GM12878 (cell line): ENCODE data around the gene KCNMB2. TPM values are rescaled to one million over a fixed set of nuclear protein-coding genes. Genes with fewer than 3 reads are reported as not detected.
A peak's percentile ranks its signal among the peaks of the same experiment; 100 is the strongest.

ENCODE experiments used
- ATAC-seq: fragments of 200-7000 bp; cut with Tn5 transposase; 3 replicates; pipeline ENCODE4 v1.9.1; 2020; ENCODE audit warnings: mild to moderate bottlenecking, moderate library complexity
- BruUV-seq: library from RNA; stranded (reverse); fragments of 400-500 nt; replicated peaks from 2 replicates; lab custom pipeline; 2021; lab: Mats Ljungman, UMichigan
- CTCF ChIA-PET: fragments of 300-600 bp; sonication (Branson Sonifier 250); formaldehyde crosslinking; extraction: SDS; loops from one replicate; lab custom pipeline; 2021; ENCODE audit warnings: inconsistent platforms; lab: Yijun Ruan, JAX
- POLR2A ChIA-PET: fragments of 350-600 bp; formaldehyde crosslinking; extraction: SDS; loops from one replicate; lab custom pipeline; 2021; ENCODE audit warnings: inconsistent platforms; lab: Charles Lee
- RAD21 ChIA-PET: fragments of 300-600 bp; sonication (Branson Sonifier 250); formaldehyde crosslinking; loops from one replicate; lab custom pipeline; 2023; ENCODE audit warnings: antibody characterized with exemption; ENCODE audit not compliant: unreplicated experiment; lab: Charles Lee
- SMC1A ChIA-PET: fragments of 300-600 bp; sonication (Branson Sonifier 250); formaldehyde crosslinking; loops from one replicate; lab custom pipeline; 2023; ENCODE audit not compliant: unreplicated experiment, uncharacterized antibody; lab: Charles Lee
- DNase-seq: peaks from one replicate; pipeline ENCODE4 v3.0.0-alpha.2; 2011; ENCODE audit warnings: low read depth, low spot score
- FAIRE-seq: peaks from 3 replicates; lab custom pipeline; 2011; peaks lifted over from hg19 to GRCh38; lab: Jason Lieb, UNC
- H2AFZ ChIP-seq: 2 replicates; pipeline ENCODE4 v1.6.0; 2011; ENCODE audit warnings: low read depth, low read length, control low read depth; ENCODE audit not compliant: control insufficient read depth
- H3K27ac ChIP-seq: 2 replicates; pipeline ENCODE4 v1.5.1; 2011; ENCODE audit warnings: control low read depth; ENCODE audit not compliant: control insufficient read depth, insufficient read depth
- H3K27me3 ChIP-seq, 2 experiments: replicated peaks in 1 of 2; 2 replicates each; pipeline versions ENCODE4 v1.6.0 to v1.6.1; 2011; ENCODE audit warnings: low read length in 1 of 2; ENCODE audit not compliant: control insufficient read depth in 2 of 2, insufficient read depth in 2 of 2
- H3K36me3 ChIP-seq, 2 experiments: 2 replicates each; pipeline ENCODE4 v1.5.1; 2011; ENCODE audit warnings: low read length in 1 of 2; ENCODE audit not compliant: control insufficient read depth in 2 of 2, insufficient read depth in 2 of 2
- H3K4me1 ChIP-seq: 2 replicates; pipeline ENCODE4 v1.6.1; 2011; ENCODE audit warnings: mild to moderate bottlenecking, low read length, moderate library complexity, mixed read lengths; ENCODE audit not compliant: control insufficient read depth, insufficient read depth
- H3K4me2 ChIP-seq: 2 replicates; pipeline ENCODE4 v1.6.0; 2011; ENCODE audit warnings: control low read depth; ENCODE audit not compliant: control insufficient read depth, insufficient read depth
- H3K4me3 ChIP-seq: fragments of 200-600 bp; sonication (generic); 2 replicates; pipeline ENCODE4 v1.5.1; 2016
- H3K79me2 ChIP-seq: 2 replicates; pipeline ENCODE4 v1.6.0; 2011; ENCODE audit warnings: low read length; ENCODE audit not compliant: control insufficient read depth, insufficient read depth
- H3K9ac ChIP-seq: 2 replicates; pipeline ENCODE4 v1.8.0; 2011; ENCODE audit warnings: low read length, control low read depth, mixed read lengths; ENCODE audit not compliant: control insufficient read depth, insufficient read depth
- H3K9me3 ChIP-seq: replicated peaks from 3 replicates; pipeline ENCODE4 v1.5.1; 2011; ENCODE audit warnings: mild to moderate bottlenecking, low read length; ENCODE audit not compliant: control insufficient read depth, insufficient read depth
- H4K20me1 ChIP-seq: 2 replicates; pipeline ENCODE4 v1.6.0; 2011; ENCODE audit not compliant: control insufficient read depth, insufficient read depth
- CEBPB ChIP-seq, 2 experiments: fragments of 150-350 bp in 1 of 2; IDR thresholded peaks; 2 replicates each; pipeline ENCODE4 v1.6.1; 2012 to 2014; ENCODE audit warnings: low read depth in 2 of 2, low read length in 2 of 2, borderline replicate concordance in 1 of 2, inconsistent platforms in 1 of 2
- GATAD2B ChIP-seq: fragments of 450-650 bp; conservative IDR thresholded peaks from 2 replicates; pipeline ENCODE4 v1.6.1; 2017; ENCODE audit warnings: low read depth, mild to moderate bottlenecking, moderate library complexity
- IRF3 ChIP-seq: fragments of 450-650 bp; IDR thresholded peaks from 2 replicates; pipeline ENCODE4 v1.6.1; 2014; ENCODE audit warnings: mild to moderate bottlenecking
- NFYB ChIP-seq: IDR thresholded peaks from 2 replicates; pipeline ENCODE4 v1.6.1; 2011; ENCODE audit warnings: low read depth, mild to moderate bottlenecking, low read length, improper control_type of control experiment, moderate library complexity; ENCODE audit not compliant: insufficient read depth
- POLR2A ChIP-seq: IDR thresholded peaks from 2 replicates; pipeline ENCODE4 v1.6.1; 2011; ENCODE audit warnings: low read depth, mild to moderate bottlenecking, low read length
- RELB ChIP-seq: fragments of 450-650 bp; IDR thresholded peaks from 2 replicates; pipeline ENCODE4 v1.6.1; 2017; ENCODE audit warnings: low read depth, mild to moderate bottlenecking, moderate library complexity
- RUNX3 ChIP-seq: IDR thresholded peaks from 2 replicates; pipeline ENCODE4 v1.6.1; 2012; ENCODE audit warnings: low read length, inconsistent platforms
- SIN3A ChIP-seq: IDR thresholded peaks from 2 replicates; pipeline ENCODE4 v1.6.1; 2012; ENCODE audit warnings: low read depth, low read length, improper control_type of control experiment
- STAT3 ChIP-seq: IDR thresholded peaks from 2 replicates; pipeline ENCODE4 v1.6.1; 2011; ENCODE audit warnings: low read depth, low read length, improper control_type of control experiment
- TBL1XR1 ChIP-seq: IDR thresholded peaks from 2 replicates; pipeline ENCODE4 v1.6.1; 2012; ENCODE audit warnings: low read depth, low read length, improper control_type of control experiment
- TCF12 ChIP-seq: IDR thresholded peaks from 2 replicates; pipeline ENCODE4 v1.6.1; 2011; ENCODE audit warnings: low read depth, mild to moderate bottlenecking, low read length
- ZNF592 ChIP-seq: fragments of 450-650 bp; IDR thresholded peaks from 2 replicates; pipeline ENCODE4 v1.6.1; 2017; ENCODE audit warnings: mild to moderate bottlenecking, moderate library complexity
- WGBS: methylation state at CpG from one replicate; pipeline ENCODE4 v1.1.6; 2016; ENCODE audit warnings: low lambda C conversion rate; ENCODE audit not compliant: insufficient replicate concordance, insufficient coverage; ENCODE audit errors: missing lambda C conversion rate; 5-methylcytosine and 5-hydroxymethylcytosine counted together
- in situ Hi-C: fragments of 300-500 bp; cut with MboI; formaldehyde crosslinking; loops from 9 replicates; pipeline ENCODE4 v1.14.3; 2018; ENCODE audit warnings: mixed read lengths
- intact Hi-C: fragments of 100-400 bp; cut with micrococcal nuclease; formaldehyde crosslinking; loops from one replicate; pipeline ENCODE4 v1.14.2; 2022; ENCODE audit not compliant: unreplicated experiment
- polyA plus RNA-seq, 11 experiments: library from polyadenylated mRNA; depleted of rRNA in 4 of 11; unstranded in 6 of 11; stranded (reverse) in 5 of 11; fragments of >200 nt; fragmentation: Nextera tagmentation in 4 of 11; fragmentation: Illumina TruSeq in 1 of 11; extraction: Ambion mirVana in 4 of 11; extraction: Trizol in 1 of 11; gene quantifications; 1 replicate in 1 of 11; 2 replicates in 10 of 11; pipeline versions ENCODE4 v1.2.1 to v1.2.3, GENCODE V29; 2011 to 2016; ENCODE audit warnings: inconsistent platforms in 2 of 11, missing spikeins in 2 of 11, low read depth in 1 of 11
- total RNA-seq, 4 experiments: library from RNA; depleted of rRNA in 3 of 4; stranded (reverse); fragments of >200 nt in 3 of 4; fragmentation: Illumina TruSeq in 1 of 4; extraction: Trizol in 1 of 4; gene quantifications; 2 replicates each; pipeline versions ENCODE4 v1.2.1 to v1.2.3, GENCODE V29; 2013 to 2021

Gene KCNMB2
- total and polyA plus RNA-seq, 10 of the 15 experiments (the other 5 are each of a cell fraction or from before 2014, with no cell fraction given) = 0.22 to 18.8 (median 11.0) TPM

GRCh38 chr3:178748874-178749273, 212.6 kb downstream of the KCNMB2 start:
- RAD21 ChIA-PET = no interaction called here
- Histone ChIP-seq H3K4me3 (no peak overlapping the region), H4K20me1 (no peaks in the 10 kb centered on the region), H3K27ac (no peak overlapping the region), H3K9me3 (no peaks in the 10 kb centered on the region; the same call in 1 of the 3 replicates), H3K4me2 (no peak overlapping the region), H2AFZ (no peak overlapping the region), H3K79me2 (no peaks in the 10 kb centered on the region), H3K9ac (no peak overlapping the region), H3K36me3 (no peaks in the 10 kb centered on the region), H3K27me3 (no peaks in the 10 kb centered on the region), H3K4me1 (no peaks in the 10 kb centered on the region)
- FAIRE-seq (no peak), DNase-seq (no peak), ATAC-seq (no peak)
- POLR2A ChIA-PET = no interaction called here
- SMC1A ChIA-PET = interaction anchor here (1.4 kb wide), 1 partner anchor 267 kb away, joined by 4 read pairs; no protein-coding TSS in a partner anchor
- no TSS peak for BruUV-seq
- TF ChIP-seq RUNX3 (peak; percentile 68), TCF12 (no peak)
- CTCF ChIA-PET = no interaction called here
- intact Hi-C loops (no loop called here), in situ Hi-C loops (no loop called here)
- 2% methylated on average over 3 of the region's 3 CpGs for WGBS

GRCh38 chr3:178749471-178749870, 213.2 kb downstream of the KCNMB2 start:
- in situ Hi-C loops = no loop called here
- BruUV-seq = no TSS peak
- Histone ChIP-seq H3K4me2 (no peak overlapping the region), H3K4me1 (no peaks in the 10 kb centered on the region), H4K20me1 (no peaks in the 10 kb centered on the region), H3K4me3 (no peak overlapping the region), H3K9me3 (no peaks in the 10 kb centered on the region; the same call in 1 of the 3 replicates), H3K9ac (no peak overlapping the region), H2AFZ (no peak overlapping the region), H3K27ac (no peak overlapping the region), H3K79me2 (no peaks in the 10 kb centered on the region), H3K36me3 (no peaks in the 10 kb centered on the region), H3K27me3 (no peaks in the 10 kb centered on the region)
- ChIA-PET SMC1A (interaction anchor here (1.4 kb wide), 1 partner anchor 268 kb away, joined by 4 read pairs; no protein-coding TSS in a partner anchor), RAD21 (no interaction called here), CTCF (interaction anchor here (0.8 kb wide), 1 partner anchor 313 kb away, joined by 3 read pairs; no protein-coding TSS in a partner anchor), POLR2A (no interaction called here)
- intact Hi-C loops = no loop called here
- FAIRE-seq (no peak), DNase-seq (no peak), ATAC-seq (no peak)
- 36% methylated on average over 2 of the region's 2 CpGs for WGBS
- TF ChIP-seq GATAD2B (no peak), ZNF592 (no peak), NFYB (no peak), CEBPB (IDR thresholded peaks at IDR 0.05; ENCODE audit: borderline replicate concordance in 1 of 2, low read depth in 2 of 2, low read length in 2 of 2) (no peak), TBL1XR1 (no peak), RELB (no peak), IRF3 (no peak), SIN3A (no peak), STAT3 (no peak), POLR2A (no peak)
